ENCODE measurements around the gene MINK1. TPM values are rescaled to one million over a fixed set of nuclear protein-coding genes. Genes with fewer than 3 reads are reported as not detected.

MINK1 gene
- total and polyA plus RNA-seq, 10 of the 15 experiments (the other 5 are each of a cell fraction or from before 2014, with no cell fraction given), result 0.08 to 55.6 (median 15.0) TPM

DNA sequence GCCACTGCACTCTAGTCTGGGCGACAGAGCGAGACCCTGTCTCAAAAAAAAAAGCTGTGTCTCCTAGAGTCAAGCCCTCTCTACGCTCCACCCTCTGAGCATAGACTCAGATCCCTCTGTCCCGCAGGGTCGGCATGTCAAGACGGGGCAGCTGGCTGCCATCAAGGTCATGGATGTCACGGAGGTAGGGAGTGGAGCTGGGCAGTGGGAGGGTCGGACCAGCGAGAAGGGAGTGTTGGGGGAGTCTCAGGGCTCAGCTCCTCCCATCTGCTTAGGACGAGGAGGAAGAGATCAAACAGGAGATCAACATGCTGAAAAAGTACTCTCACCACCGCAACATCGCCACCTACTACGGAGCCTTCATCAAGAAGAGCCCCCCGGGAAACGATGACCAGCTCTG is 47.7 kb downstream of the MINK1 start:
- Histone ChIP-seq H3K79me2 (ENCODE audit: control insufficient read depth, insufficient read depth, low read length) (no peaks in the 10 kb centered on the region), H3K4me1 (ENCODE audit: control insufficient read depth, insufficient read depth, low read length) (no peaks in the 10 kb centered on the region), H2AFZ (ENCODE audit: control insufficient read depth, low read depth, low read length) (no peak overlapping the region), H3K9ac (ENCODE audit: control insufficient read depth, insufficient read depth, low read length) (no peak overlapping the region), H3K27me3 (replicated peaks in 1 of 2; ENCODE audit: control insufficient read depth in 2 of 2, insufficient read depth in 2 of 2, low read length in 1 of 2) (no peaks in the 10 kb centered on the region), H3K9me3 (replicated peaks; ENCODE audit: control insufficient read depth, insufficient read depth, low read length) (no peaks in the 10 kb centered on the region), H3K36me3 (ENCODE audit: control insufficient read depth in 2 of 2, insufficient read depth in 2 of 2, low read length in 1 of 2) (peaks cover 7 to 11% of the 10 kb centered on the region in 2 experiments; a peak in 3 of 4 replicates), H4K20me1 (ENCODE audit: control insufficient read depth, insufficient read depth) (no peaks in the 10 kb centered on the region; the same call in 1 of the 2 replicates), H3K4me3 (no peak overlapping the region), H3K27ac (ENCODE audit: control insufficient read depth, insufficient read depth) (no peak overlapping the region), H3K4me2 (ENCODE audit: control insufficient read depth, insufficient read depth) (no peak overlapping the region)
- DNase-seq (ENCODE audit: low read depth, low spot score) (no peak), FAIRE-seq (no peak), ATAC-seq (no peak)
- ChIA-PET CTCF (interaction anchor here (0.6 to 2.1 kb wide), 7 partner anchors 16 to 314 kb away, joined by 3 to 12 read pairs (median 5); partner anchors contain the start of genes ARRB2, MED11, PLD2 and PSMB6), RAD21 (ENCODE audit: unreplicated experiment) (interaction anchor here (1.4 to 1.7 kb wide), 2 partner anchors 91 to 171 kb away, joined by 5 to 7 read pairs; partner anchors contain the start of gene ARRB2), POLR2A (no interaction called here), SMC1A (ENCODE audit: uncharacterized antibody, unreplicated experiment) (interaction anchor here (1.4 kb wide), 1 partner anchor 148 kb away, joined by 4 read pairs; no protein-coding TSS in a partner anchor)
- intact Hi-C loops (cut with micrococcal nuclease; ENCODE audit: unreplicated experiment) (loop anchor here (10.0 kb wide), 1 partner anchor 456 kb away; no protein-coding TSS in a partner anchor), in situ Hi-C loops (cut with MboI) (loop anchor here (5.0 kb wide), 1 partner anchor 169 kb away; the partner anchor contains the start of gene ARRB2)
- 91% methylated on average over 13 of the region's 15 CpGs for WGBS (ENCODE audit: insufficient coverage, insufficient replicate concordance, low lambda C conversion rate, missing lambda C conversion rate)
- no TSS peak for BruUV-seq (replicated peaks)
- no peak for TF ChIP-seq IKZF2 (IDR thresholded peaks at IDR 0.05)
- TF ChIP-seq, protein P1, sequence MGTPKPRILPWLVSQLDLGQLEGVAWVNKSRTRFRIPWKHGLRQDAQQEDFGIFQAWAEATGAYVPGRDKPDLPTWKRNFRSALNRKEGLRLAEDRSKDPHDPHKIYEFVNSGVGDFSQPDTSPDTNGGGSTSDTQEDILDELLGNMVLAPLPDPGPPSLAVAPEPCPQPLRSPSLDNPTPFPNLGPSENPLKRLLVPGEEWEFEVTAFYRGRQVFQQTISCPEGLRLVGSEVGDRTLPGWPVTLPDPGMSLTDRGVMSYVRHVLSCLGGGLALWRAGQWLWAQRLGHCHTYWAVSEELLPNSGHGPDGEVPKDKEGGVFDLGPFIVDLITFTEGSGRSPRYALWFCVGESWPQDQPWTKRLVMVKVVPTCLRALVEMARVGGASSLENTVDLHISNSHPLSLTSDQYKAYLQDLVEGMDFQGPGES (IDR thresholded peaks at IDR 0.05), result no peak
- TF ChIP-seq, protein P2, sequence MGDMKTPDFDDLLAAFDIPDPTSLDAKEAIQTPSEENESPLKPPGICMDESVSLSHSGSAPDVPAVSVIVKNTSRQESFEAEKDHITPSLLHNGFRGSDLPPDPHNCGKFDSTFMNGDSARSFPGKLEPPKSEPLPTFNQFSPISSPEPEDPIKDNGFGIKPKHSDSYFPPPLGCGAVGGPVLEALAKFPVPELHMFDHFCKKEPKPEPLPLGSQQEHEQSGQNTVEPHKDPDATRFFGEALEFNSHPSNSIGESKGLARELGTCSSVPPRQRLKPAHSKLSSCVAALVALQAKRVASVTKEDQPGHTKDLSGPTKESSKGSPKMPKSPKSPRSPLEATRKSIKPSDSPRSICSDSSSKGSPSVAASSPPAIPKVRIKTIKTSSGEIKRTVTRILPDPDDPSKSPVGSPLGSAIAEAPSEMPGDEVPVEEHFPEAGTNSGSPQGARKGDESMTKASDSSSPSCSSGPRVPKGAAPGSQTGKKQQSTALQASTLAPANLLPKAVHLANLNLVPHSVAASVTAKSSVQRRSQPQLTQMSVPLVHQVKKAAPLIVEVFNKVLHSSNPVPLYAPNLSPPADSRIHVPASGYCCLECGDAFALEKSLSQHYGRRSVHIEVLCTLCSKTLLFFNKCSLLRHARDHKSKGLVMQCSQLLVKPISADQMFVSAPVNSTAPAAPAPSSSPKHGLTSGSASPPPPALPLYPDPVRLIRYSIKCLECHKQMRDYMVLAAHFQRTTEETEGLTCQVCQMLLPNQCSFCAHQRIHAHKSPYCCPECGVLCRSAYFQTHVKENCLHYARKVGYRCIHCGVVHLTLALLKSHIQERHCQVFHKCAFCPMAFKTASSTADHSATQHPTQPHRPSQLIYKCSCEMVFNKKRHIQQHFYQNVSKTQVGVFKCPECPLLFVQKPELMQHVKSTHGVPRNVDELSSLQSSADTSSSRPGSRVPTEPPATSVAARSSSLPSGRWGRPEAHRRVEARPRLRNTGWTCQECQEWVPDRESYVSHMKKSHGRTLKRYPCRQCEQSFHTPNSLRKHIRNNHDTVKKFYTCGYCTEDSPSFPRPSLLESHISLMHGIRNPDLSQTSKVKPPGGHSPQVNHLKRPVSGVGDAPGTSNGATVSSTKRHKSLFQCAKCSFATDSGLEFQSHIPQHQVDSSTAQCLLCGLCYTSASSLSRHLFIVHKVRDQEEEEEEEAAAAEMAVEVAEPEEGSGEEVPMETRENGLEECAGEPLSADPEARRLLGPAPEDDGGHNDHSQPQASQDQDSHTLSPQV (IDR thresholded peaks at IDR 0.05), result no peak
- TF ChIP-seq, protein P3, sequence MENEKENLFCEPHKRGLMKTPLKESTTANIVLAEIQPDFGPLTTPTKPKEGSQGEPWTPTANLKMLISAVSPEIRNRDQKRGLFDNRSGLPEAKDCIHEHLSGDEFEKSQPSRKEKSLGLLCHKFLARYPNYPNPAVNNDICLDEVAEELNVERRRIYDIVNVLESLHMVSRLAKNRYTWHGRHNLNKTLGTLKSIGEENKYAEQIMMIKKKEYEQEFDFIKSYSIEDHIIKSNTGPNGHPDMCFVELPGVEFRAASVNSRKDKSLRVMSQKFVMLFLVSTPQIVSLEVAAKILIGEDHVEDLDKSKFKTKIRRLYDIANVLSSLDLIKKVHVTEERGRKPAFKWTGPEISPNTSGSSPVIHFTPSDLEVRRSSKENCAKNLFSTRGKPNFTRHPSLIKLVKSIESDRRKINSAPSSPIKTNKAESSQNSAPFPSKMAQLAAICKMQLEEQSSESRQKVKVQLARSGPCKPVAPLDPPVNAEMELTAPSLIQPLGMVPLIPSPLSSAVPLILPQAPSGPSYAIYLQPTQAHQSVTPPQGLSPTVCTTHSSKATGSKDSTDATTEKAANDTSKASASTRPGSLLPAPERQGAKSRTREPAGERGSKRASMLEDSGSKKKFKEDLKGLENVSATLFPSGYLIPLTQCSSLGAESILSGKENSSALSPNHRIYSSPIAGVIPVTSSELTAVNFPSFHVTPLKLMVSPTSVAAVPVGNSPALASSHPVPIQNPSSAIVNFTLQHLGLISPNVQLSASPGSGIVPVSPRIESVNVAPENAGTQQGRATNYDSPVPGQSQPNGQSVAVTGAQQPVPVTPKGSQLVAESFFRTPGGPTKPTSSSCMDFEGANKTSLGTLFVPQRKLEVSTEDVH (IDR thresholded peaks at IDR 0.05; ENCODE audit: low read depth, partially characterized antibody), result no peak
- no peak for TF ChIP-seq ZBTB11 (CRISPR knock-in tag; IDR thresholded peaks at IDR 0.05)
- no peak for TF ChIP-seq EP300 (IDR thresholded peaks at IDR 0.05; ENCODE audit: borderline replicate concordance in 1 of 2, control insufficient read depth in 1 of 2, low read depth in 2 of 2, low read length in 2 of 2)
- no peak for TF ChIP-seq NFYA (IDR thresholded peaks at IDR 0.05; ENCODE audit: borderline replicate concordance, low read depth, low read length)
- TF ChIP-seq ZZZ3 (IDR thresholded peaks at IDR 0.05; ENCODE audit: control insufficient read depth, insufficient read length, low read depth), result no peak
- TF ChIP-seq CREB1 (IDR thresholded peaks at IDR 0.05; ENCODE audit: low read depth), result no peak
- no peak for TF ChIP-seq SREBF1 (IDR thresholded peaks at IDR 0.05; ENCODE audit: low read length)
- no peak for TF ChIP-seq SMAD1 (IDR thresholded peaks at IDR 0.05; ENCODE audit: low read depth, partially characterized antibody)
